NCI-H2107 treated with DMSO at 0.1 percent for 48 hours (cell line): ENCODE results near the gene PCNX4.
"Not testable (repeated sequence)": the region's sequence is repeated elsewhere in the genome, so short reads cannot be mapped to it uniquely, and the experiment has no call there.

Source experiments
- DNase-seq: peaks from one replicate; lab custom pipeline; 2025; ENCODE audit not compliant: unreplicated experiment; lab: John Stamatoyannopoulos, UW

Gene PCNX4

DNA sequence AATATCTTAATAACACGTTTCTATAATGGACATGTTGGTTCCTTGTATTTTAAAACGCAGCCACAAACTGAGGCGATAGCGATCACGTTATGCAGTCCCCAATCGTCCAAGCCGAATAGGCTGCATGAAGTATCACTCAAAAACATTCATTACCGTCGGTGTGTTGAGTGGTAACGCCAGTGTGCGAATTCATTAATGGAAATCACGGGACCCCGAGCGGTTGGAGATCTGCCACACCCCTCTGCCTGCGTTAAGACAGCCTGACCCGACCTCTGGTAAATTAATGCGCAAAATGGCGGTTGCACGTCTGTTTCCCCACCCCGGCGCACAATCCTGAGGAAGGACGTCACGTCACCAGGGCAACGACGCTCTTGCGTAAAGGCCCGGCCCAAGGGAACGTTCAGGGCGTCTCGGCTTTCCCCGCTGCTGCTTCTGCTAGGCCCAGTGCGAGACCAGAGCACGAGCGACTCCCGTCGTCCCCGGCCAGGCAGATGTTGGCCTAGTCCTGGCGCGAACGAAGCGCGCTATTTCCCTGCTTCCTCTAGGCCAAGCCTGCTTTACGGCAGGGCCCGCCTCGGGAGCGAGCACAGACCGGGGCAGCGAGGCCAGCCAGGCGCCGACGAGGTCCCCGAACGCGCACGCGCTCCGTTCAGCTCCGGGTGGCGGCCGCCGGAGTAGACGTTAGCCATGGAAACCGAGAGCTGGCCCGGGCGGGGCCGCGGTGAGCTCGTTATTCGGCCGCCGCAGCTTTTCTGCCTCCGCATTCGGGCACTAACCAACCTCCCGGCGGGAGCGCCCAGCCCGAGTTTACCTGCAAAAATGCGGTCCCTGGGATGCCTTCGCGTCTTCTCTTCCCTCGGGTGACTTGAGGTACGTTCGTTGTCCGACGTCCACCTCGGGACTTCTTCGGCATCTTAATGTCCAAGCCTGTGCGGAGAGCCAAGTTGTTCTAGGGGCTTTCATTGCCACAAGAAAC is at the start of gene PCNX4:
Gene PCNX4, plus strand, starts transcription at position 374 of the 976 bp plus-strand sequence. CDS start 15,716 bp downstream, outside the sequence.
- DNase-seq: peak; percentile 100

DNA sequence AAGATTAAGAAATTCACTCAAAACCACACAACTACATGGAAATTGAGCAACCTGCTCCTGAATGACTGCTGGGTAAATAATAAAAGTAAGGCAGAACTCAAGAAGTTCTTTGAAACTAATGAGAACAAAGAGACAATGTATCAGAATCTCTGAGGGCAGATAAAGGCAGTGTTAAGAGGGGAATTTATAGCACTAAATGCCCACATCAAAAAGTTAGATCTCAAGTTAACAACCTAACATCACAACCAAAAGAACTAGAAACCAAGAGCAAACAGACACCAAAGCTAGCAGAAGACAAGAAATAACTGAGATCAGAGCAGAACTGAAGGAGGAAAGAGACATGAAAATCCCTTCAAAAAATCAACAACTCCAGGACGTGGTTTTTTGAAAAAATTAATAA is 43.7 kb upstream of the PCNX4 start:
- not testable (repeated sequence) for DNase-seq

DNA sequence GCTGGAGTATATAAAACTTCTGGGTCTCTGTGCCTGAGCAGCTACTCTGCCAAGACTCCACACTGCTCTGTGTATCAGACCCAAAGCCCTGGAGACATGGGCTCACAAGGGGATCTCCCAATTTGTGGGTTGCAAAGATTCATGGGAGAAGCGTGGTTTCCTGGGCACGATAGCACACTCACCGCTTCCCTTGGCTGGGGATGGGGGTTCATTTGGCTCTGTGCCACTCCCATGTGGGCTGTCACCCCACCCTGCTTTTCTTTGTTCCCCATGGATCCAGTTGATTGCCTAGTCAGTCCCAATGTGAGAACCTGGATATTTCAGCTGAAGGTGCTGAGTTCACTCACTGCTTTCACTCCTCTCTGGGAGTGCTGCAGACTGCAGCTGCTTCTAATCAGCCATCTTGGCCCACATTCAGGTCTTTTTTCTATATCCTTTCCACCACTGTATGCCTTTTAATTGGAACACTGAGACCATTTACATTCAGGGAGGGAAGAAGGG is 40.0 kb upstream of the PCNX4 start:
- DNase-seq: no peak

DNA sequence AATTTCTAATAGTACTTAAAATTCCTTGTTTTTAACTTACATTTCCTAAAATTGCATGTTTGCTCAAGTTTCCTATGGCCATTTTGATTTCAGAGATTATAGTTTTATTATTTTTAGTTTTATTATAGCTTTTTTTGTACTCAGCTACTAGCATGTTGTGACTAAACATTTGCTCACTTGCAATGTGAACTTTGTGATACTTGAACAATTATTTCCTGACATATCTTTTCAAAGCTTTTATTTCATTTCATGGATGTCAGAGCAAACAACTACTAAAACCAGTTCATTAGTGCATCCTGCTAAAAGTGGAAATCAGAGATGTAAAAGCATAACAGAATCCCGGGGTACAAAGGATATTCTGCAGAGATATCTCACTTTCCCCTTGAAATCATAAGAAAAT is 33.6 kb upstream of the PCNX4 start:
- no peak for DNase-seq

DNA sequence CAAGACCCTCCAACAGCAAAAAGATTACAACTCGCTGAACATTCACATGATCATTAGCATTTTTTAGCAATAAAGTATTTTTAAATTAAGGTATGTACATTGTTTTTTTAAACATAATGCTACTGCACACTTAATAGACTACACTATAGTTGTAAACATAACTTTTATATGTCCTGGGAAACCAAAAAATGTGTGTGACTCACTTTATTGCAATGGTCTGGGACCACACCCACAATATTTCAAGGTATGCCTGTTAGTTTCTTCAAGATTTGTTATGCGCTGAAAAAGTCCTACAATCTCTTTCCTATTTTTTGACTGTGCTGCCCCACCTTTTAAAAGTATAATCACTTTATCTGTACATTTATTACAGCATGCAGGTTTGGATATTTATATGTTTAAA is 30.4 kb upstream of the PCNX4 start:
- DNase-seq: no peak

DNA sequence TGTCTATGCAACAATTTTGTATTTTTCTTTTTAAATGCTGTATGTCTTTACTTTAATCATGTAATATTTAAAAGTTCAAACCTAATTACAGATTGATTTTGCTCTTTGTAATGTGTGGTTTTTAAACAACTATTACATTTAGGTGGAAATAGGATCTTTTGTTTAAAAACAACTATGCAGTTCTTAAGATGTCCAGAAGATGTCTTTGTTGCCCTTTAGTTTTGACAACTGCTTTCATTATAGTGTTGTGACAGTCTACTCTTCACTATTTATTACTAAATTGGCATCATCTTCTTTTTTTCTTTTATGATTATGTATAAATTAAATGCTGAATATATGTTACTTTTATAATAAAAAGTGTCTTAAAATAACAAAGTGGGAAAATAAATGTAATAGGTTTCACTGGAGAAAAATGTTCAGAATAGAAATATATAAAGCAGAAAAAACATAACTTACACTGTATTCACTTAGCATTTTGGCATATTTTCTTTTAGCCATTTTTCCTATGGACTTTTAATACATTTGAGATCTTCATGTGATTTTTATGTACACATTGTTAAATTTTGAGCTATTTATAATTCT is 27.1 kb upstream of the PCNX4 start:
- peak; percentile 78 for DNase-seq

DNA sequence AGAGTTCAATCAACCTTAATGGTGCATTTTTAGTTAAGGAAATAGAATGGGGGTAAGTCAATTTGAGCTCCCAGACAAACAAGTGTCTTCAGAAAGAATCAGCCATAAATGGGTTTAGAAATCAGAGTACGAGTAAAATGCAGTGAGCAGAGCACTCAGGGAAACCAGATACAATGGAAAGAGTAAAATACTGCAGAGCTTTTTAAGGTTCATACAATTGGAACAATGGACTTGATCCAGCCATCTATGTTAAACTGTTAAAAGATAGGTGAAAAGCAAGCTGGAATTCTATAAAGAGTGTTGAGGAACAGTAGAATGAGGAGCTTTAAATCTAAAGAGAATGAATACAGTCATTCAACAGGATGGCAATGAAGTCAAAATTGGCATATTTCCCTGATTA is 23.8 kb upstream of the PCNX4 start:
- DNase-seq: no peak

DNA sequence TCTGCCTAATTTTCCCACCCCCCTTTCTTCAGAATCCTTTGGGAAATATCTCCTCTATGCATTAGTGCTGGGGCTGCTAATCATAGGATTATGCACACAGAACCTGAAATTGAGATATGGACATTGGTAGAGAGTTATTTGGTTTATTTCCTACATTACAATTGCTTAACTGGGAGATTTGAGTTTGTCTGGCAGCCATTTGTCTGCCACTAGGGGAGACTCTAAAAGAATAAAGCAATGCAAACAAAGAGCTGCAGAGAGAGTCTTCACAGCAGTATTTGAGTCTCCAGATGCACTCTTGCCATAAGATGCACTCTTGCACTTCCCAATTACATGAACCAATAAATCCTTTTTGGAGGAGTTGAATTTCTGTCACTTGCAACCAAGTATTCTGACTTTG is 12.0 kb upstream of the PCNX4 start:
- DNase-seq: no peak

DNA sequence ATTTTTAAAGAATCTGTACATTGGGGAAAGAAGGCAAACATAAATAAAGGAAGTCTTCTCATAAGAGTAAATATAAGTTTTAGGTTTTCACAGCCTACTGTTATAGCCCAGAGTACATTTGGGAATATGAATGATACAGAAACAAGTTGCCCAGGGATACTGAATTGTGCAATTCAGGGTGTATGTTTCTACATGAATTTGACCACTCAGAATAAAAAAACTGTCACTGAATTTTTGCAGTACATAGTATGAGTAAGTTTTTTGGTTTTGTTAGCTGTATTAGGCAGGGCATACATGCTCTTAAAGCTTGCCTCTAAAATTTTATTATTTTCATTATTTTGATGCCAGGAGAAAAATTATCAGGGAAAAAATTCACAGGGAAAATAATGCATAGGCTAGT is 6.6 kb upstream of the PCNX4 start:
- DNase-seq: no peak

DNA sequence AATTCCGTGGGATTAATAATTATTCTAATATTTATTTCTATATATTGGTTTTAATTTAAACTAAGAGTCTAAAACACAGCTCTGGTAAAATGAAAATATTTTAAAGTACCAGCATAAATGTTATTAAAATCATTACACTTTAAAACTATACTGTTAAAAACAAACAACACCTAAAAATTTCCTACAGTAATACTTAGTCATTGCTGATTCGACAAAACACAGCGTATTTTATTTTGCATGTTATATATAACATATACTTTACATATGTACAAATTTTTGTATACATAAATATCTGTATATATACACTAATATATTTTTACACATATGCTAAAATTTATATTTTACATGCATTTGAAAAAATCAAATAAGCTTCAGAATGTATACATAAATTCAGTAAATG is 6.0 kb upstream of the PCNX4 start:
- no peak for DNase-seq

DNA sequence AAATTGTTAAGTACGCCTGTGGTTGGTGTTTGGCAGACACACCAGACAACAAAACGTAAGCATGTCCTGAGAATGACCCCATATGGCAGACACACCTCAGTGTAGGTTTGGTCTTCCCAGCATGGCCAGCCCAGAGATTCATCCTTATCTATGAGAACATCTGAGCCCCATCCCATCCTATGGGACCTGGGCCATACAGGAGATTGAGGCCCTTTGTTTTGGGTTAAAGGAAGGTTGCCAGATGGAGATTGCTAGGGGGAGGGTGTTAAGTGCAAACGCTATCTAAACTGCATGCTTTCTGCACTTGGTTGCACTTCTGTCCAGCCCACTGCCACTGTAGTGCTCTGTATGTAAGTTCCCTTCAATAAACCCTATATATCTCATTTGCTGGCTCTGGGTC is 4.1 kb upstream of the PCNX4 start:
- no peak for DNase-seq

DNA sequence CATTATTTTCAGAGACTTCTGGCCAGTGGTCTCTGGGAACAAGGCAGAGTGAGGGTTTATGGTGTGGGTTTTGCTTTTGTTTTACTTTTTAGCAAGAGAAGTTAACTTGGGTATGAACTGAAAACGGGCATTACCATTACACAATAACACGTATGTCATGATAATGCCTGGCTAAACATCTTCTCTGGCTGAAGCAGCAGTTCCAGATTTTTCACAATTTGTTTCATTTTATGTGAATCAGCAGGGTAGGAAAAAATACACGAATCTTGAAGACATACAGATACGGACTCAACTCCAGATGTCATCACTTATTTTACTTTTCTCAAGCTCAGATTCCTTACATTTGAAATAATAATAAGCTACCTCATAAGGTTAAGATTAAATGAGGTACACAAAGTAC is 2.5 kb upstream of the PCNX4 start:
- DNase-seq: no peak

DNA sequence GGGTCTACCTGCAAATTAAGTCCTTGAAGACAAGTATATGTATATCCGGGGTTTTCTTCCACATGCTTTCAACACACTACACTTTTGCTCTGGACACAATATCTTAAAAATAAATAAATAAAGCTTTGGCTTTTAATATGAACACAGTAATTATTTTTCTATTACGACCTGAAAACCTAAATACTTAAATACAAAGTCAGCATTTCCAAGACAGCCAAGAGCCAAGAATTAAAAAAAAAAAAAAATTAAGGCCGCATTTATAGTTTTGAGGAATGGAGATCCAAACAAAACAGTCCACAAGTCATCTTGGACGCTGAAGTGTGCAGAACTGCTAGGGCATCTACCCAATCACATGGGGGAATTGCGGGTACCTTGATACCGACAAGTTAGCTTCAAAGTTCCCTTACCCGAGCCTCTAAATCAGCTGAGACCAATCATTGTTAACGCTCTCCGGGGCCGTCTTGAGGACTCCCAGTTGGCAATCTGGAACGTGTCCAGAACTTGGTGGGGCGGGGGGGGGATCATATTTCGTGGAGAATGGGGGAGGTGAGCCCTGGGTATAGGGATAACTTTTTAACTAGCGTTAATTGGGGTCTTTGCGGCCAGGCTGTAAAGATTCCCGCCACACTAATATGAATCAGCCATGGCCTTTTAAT is 731 bp upstream of the PCNX4 start:
- peak; percentile 92 for DNase-seq

DNA sequence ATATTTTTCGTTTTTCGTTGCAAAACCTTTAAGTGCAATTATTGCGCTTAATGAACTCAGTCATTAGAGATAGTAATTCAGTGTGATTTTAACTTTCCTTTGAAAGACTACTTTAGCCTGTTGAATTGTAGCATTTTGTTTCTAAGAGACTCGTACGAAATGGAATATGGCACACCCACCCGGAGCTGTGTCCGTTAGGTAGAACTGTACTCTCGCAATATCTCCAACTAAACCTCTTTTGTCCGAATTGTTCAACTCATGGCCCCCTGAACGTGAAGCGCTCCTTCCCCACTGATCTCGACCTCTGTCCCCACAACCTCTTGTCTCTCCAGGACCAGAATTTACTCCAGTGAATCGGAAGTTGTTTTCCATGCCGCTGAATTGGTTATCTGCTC is 800 bp downstream of the PCNX4 start:
- DNase-seq: peak; percentile 76

DNA sequence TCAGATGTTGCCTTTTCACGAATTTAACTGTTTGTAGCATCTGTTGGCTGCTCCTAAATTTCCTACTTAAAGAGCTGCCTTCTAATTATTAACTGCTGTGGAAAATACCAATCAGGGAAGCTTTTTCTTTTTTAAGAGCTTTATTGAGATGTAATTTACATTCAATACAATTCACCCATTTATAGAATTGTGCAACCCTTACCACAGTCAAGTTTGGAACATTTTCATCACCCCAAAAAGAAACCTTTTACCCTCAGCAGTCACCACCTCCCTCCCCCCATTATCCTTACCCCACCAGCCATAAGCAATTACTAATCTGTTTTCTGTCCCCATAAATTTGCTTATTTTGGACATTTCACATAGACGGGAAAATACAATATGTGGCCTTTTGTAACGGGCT is 1.4 kb downstream of the PCNX4 start:
- no peak for DNase-seq

DNA sequence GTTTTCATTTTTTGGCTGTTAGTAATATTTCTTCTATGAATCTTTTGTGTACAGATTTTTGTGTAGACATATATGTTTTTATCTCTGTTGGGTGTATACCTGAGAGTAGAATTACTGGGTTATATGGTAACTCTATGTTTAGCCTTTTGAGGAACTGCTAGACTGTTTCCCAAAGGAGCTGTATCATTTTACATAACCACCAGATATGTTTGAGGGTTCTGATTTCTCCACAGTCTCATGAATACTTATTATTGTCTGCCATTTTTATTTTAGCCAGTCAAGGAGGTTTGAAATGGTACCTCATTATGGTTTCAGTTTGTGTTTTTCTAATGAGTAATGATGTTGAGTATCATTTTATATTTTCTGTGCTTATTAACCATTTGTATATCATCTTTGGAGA is 1.9 kb downstream of the PCNX4 start:
- DNase-seq: peak; percentile 64

DNA sequence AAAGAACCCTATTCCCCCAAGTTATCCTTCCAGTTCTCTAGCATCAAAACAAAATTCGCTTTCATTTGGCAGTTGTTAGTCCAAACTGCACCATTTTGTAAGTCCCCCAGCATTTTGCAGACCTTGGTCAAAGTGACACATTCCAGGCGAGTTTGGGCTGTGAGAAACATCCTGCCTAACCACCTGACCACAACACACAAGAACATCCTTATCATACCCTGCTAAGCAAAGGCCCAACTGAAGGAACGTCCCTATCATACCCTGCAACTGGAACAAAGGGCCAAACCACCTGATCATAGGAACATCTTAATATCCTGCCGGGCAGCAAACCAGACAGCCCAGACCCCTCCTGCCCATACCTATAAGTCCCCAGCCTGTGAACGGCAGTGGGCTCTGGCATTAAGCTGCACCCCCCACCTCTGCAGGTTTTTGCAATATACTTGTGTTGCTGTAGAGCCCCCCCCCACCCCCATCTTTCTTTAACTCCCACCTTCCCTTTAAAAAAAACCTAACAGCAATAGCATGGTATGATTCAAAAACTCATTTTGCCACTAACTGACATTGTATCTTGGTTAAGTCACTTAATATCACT is 2.7 kb downstream of the PCNX4 start:
- no peak for DNase-seq

DNA sequence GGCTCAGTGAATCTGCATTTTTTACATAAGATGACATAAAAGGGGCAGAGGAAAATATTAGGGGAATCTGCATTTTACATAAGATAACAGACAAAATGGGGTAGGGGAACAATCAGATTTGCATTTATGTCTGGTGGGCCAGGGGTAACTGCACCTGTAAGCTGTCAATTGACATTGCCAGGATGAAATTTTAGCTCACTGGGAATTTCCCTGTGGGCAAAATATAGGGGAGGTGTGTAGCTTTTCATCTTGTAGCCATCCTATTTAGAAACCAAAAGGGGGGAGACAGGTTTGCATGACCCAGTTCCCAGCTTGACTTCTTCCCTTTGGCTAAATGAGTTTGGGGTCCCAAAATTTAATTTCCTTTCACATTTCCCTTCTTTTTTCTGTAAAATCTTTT is 3.5 kb downstream of the PCNX4 start:
- DNase-seq: no peak

DNA sequence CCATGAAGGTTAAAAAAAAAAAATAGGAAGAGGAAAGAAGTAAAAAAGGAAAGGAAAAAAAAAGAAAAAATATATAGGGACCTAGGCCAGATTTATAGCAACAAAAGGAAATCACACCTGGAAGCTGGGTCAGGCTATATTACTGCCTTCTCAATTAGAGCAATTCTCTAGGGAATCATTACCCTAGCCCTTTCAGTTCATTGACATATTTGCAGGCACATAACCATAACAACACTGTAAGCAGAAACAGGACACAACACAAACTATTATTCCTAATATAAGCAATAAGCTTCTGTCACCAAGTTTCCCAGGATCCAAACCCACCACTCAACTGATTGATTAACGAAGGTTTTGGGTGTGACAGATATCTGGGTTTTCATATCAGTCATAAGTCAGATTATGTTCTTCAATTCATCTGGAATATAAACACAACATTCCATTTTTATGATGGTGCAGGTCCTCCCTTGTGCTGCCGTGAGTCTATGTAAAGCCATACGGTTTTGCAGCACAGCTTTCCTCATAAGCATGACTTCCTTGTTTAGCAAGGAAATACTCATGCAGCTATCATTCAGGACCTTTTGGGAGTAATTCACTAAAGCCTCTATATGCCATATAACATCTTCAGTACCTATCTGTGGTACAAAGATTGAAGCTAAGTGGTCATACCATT is 4.2 kb downstream of the PCNX4 start:
- DNase-seq: peak; percentile 54

DNA sequence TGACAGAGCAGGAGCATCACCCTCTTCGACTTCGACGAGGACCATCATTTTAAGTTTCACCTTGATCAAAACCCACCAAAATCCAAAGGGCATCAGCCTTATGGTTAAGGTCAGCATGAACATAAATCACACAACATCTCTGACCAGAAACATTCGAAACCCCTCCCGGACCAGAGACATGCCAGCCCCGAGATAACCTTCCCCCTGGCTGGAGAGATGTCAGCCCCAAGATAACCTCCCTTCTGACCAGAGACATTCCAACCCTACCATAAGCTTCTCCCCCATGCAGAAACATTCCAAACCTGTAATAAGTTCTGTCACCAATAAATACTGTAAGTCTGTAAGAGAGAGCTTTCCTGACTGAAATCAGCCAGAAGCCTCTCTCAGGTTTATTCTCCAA is 6.3 kb downstream of the PCNX4 start:
- no peak for DNase-seq

DNA sequence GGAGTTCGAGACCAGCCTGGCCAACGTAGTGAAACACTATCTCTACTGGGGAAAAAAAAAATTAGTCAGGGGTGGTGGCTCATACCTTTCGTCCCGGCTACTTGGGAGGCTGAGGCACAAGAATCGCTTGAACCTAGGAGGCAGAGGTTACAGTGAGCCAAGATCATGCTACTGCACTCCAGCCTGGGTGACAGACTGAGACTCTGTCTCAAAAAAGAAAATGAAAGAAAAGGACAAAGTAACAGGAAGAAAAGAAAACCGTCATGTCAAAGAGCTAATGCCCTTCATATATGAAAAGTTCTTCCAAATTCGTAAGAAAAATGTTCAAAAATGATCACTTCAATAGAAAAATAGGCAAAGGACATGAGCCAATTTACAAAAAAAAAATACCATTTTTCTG is 8.1 kb downstream of the PCNX4 start:
- DNase-seq: not testable (repeated sequence)
